Panc1 (cell line): Measurements from ENCODE around the gene KCNQ1. TPM values are rescaled to one million over a fixed set of nuclear protein-coding genes. Genes with fewer than 3 reads are reported as not detected.

ENCODE experiments used
- ATAC-seq: fragments of 200-7000 bp; cut with Tn5 transposase; 2 replicates; pipeline ENCODE4 v1.9.1; 2020; ENCODE audit warnings: mild to moderate bottlenecking, moderate library complexity
- BruUV-seq: library from RNA; stranded (reverse); fragments of 400-500 nt; replicated peaks from 2 replicates; lab custom pipeline; 2021; lab: Mats Ljungman, UMichigan
- CTCF ChIA-PET: fragments of 300-600 bp; sonication (Branson Sonifier 250); formaldehyde crosslinking; loops from one replicate; lab custom pipeline; 2022; ENCODE audit warnings: antibody characterized with exemption; lab: Charles Lee
- POLR2A ChIA-PET: fragments of 300-600 bp; sonication (Branson Sonifier 250); formaldehyde crosslinking; loops from one replicate; lab custom pipeline; 2022; ENCODE audit warnings: antibody characterized with exemption; lab: Charles Lee
- DNase-seq: peaks from one replicate; pipeline ENCODE4 v3.0.0-alpha.2; 2010; ENCODE audit warnings: low read depth, low spot score
- H3K27ac ChIP-seq: 2 replicates; pipeline ENCODE4 v1.5.1; 2011; ENCODE audit warnings: mild to moderate bottlenecking, low read length, inconsistent platforms
- H3K27me3 ChIP-seq: fragments of 200-500 bp; sonication (Bioruptor generic); 2 replicates; pipeline ENCODE4 v1.6.0; 2014; ENCODE audit warnings: low read length, inconsistent platforms; ENCODE audit not compliant: control insufficient read depth, insufficient read depth
- H3K36me3 ChIP-seq: fragments of 200-500 bp; sonication (Bioruptor generic); 2 replicates; pipeline ENCODE4 v1.5.1; 2014; ENCODE audit warnings: inconsistent platforms, mild to moderate bottlenecking, low read length, moderate library complexity; ENCODE audit not compliant: control insufficient read depth, insufficient read depth
- H3K4me1 ChIP-seq: 2 replicates; pipeline ENCODE4 v1.5.1; 2011; ENCODE audit warnings: inconsistent platforms, mild to moderate bottlenecking, low read length, moderate library complexity; ENCODE audit not compliant: control insufficient read depth, insufficient read depth
- H3K4me3 ChIP-seq, 2 experiments: 2 replicates each; pipeline ENCODE4 v1.5.1; 2011 to 2012; ENCODE audit warnings: low read depth in 2 of 2, low read length in 2 of 2, mild to moderate bottlenecking in 2 of 2, inconsistent platforms in 1 of 2, moderate library complexity in 1 of 2
- H3K9me3 ChIP-seq: fragments of 200-500 bp; sonication (Bioruptor generic); 2 replicates; pipeline ENCODE4 v1.5.1; 2014; ENCODE audit warnings: low read depth, mild to moderate bottlenecking, inconsistent platforms, low read length, moderate library complexity; ENCODE audit not compliant: control insufficient read depth, insufficient read depth
- POLR2AphosphoS5 ChIP-seq: IDR thresholded peaks from 2 replicates; pipeline ENCODE4 v1.6.1; 2012; ENCODE audit warnings: mild to moderate bottlenecking, low read depth, low read length, moderate library complexity
- SIN3A ChIP-seq: IDR thresholded peaks from 2 replicates; pipeline ENCODE4 v1.6.1; 2012; ENCODE audit warnings: low read depth, mild to moderate bottlenecking, low read length, moderate library complexity, borderline replicate concordance; ENCODE audit not compliant: insufficient read depth
- TCF7L2 ChIP-seq: IDR thresholded peaks from 2 replicates; pipeline ENCODE4 v1.6.1; 2011; ENCODE audit warnings: mild to moderate bottlenecking, low read depth, low read length, inconsistent platforms
- in situ Hi-C: cut with HindIII; loops from 2 replicates; pipeline ENCODE4 v1.10.0; 2016; ENCODE audit warnings: low sequenced_read_pairs, low pct_unique_long_range_greater_than_20kb
- intact Hi-C: fragments of 100-400 bp; cut with micrococcal nuclease; formaldehyde crosslinking; loops from one replicate; pipeline ENCODE4 v1.10.0; 2022; ENCODE audit not compliant: unreplicated experiment
- total RNA-seq: library from RNA; stranded (reverse); gene quantifications from one replicate; pipeline ENCODE4 v1.2.1, GENCODE V29; 2021; ENCODE audit not compliant: unreplicated experiment
- TF ChIP-seq, protein P1 (sequence below), 2 experiments: IDR thresholded peaks; 2 replicates each; pipeline ENCODE4 v1.6.1; 2011 to 2012; ENCODE audit warnings: low read depth in 2 of 2, control low read depth in 1 of 2, low read length in 1 of 2, mild to moderate bottlenecking in 1 of 2, moderate library complexity in 1 of 2; ENCODE audit not compliant: insufficient read depth in 1 of 2
- TF ChIP-seq, protein P2 (sequence below): fragments of 450-650 bp; IDR thresholded peaks from 2 replicates; pipeline ENCODE4 v1.5.1; 2017; ENCODE audit warnings: mild to moderate bottlenecking

Gene KCNQ1
- total RNA-seq, 1 experiment from 2014 or later = 1.0 TPM

DNA sequence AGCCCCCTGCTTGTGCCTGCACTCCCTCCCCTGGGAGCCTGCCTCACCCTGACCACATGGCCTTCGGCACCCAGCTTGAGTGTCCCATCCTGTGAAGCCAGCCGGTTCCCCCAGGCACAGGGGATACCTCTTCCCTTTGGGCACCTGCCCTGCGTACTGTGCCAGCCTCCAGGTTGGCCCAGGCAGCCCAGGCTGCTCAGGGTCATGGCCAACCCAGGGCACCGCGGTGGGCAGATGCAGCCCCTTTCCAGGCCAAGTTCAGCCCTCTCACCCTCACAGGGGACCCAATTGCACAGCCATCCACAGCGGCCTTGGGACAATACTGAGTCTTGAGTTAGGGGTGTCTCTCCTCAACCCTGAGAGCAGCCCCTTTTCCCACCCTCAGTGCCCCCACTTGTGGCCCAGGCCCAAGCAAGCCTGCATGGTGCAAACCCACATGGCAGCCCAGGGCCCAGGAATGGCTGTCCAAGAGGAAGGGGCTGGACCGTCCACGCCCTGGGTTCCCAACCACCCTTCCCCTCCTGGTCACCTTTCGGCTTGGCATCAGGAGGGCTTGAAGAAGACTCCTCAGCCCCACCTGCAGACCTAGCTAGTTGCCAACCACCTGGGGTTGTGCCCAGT, 353.0 kb downstream of the KCNQ1 start:
- no peak overlapping the region for H3K27ac ChIP-seq
- H3K9me3 ChIP-seq = no peaks in the 10 kb centered on the region
- no peak for DNase-seq
- no peak overlapping the region for H3K4me3 ChIP-seq
- POLR2A ChIA-PET = no interaction called here
- in situ Hi-C loops = no loop called here
- ATAC-seq = no peak
- H3K27me3 ChIP-seq = no peaks in the 10 kb centered on the region
- TF ChIP-seq TCF7L2 (no peak), SIN3A (no peak), POLR2AphosphoS5 (no peak)
- TF ChIP-seq, protein P1, sequence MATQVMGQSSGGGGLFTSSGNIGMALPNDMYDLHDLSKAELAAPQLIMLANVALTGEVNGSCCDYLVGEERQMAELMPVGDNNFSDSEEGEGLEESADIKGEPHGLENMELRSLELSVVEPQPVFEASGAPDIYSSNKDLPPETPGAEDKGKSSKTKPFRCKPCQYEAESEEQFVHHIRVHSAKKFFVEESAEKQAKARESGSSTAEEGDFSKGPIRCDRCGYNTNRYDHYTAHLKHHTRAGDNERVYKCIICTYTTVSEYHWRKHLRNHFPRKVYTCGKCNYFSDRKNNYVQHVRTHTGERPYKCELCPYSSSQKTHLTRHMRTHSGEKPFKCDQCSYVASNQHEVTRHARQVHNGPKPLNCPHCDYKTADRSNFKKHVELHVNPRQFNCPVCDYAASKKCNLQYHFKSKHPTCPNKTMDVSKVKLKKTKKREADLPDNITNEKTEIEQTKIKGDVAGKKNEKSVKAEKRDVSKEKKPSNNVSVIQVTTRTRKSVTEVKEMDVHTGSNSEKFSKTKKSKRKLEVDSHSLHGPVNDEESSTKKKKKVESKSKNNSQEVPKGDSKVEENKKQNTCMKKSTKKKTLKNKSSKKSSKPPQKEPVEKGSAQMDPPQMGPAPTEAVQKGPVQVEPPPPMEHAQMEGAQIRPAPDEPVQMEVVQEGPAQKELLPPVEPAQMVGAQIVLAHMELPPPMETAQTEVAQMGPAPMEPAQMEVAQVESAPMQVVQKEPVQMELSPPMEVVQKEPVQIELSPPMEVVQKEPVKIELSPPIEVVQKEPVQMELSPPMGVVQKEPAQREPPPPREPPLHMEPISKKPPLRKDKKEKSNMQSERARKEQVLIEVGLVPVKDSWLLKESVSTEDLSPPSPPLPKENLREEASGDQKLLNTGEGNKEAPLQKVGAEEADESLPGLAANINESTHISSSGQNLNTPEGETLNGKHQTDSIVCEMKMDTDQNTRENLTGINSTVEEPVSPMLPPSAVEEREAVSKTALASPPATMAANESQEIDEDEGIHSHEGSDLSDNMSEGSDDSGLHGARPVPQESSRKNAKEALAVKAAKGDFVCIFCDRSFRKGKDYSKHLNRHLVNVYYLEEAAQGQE (IDR thresholded peaks at IDR 0.05; ENCODE audit: insufficient read depth in 1 of 2, low read depth in 2 of 2, low read length in 1 of 2) = no peak
- TF ChIP-seq, protein P2, sequence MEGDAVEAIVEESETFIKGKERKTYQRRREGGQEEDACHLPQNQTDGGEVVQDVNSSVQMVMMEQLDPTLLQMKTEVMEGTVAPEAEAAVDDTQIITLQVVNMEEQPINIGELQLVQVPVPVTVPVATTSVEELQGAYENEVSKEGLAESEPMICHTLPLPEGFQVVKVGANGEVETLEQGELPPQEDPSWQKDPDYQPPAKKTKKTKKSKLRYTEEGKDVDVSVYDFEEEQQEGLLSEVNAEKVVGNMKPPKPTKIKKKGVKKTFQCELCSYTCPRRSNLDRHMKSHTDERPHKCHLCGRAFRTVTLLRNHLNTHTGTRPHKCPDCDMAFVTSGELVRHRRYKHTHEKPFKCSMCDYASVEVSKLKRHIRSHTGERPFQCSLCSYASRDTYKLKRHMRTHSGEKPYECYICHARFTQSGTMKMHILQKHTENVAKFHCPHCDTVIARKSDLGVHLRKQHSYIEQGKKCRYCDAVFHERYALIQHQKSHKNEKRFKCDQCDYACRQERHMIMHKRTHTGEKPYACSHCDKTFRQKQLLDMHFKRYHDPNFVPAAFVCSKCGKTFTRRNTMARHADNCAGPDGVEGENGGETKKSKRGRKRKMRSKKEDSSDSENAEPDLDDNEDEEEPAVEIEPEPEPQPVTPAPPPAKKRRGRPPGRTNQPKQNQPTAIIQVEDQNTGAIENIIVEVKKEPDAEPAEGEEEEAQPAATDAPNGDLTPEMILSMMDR = no peak
- no peaks in the 10 kb centered on the region for H3K36me3 ChIP-seq
- intact Hi-C loops = no loop called here
- CTCF ChIA-PET = no interaction called here
- H3K4me1 ChIP-seq = no peaks in the 10 kb centered on the region
- BruUV-seq = no TSS peak

DNA sequence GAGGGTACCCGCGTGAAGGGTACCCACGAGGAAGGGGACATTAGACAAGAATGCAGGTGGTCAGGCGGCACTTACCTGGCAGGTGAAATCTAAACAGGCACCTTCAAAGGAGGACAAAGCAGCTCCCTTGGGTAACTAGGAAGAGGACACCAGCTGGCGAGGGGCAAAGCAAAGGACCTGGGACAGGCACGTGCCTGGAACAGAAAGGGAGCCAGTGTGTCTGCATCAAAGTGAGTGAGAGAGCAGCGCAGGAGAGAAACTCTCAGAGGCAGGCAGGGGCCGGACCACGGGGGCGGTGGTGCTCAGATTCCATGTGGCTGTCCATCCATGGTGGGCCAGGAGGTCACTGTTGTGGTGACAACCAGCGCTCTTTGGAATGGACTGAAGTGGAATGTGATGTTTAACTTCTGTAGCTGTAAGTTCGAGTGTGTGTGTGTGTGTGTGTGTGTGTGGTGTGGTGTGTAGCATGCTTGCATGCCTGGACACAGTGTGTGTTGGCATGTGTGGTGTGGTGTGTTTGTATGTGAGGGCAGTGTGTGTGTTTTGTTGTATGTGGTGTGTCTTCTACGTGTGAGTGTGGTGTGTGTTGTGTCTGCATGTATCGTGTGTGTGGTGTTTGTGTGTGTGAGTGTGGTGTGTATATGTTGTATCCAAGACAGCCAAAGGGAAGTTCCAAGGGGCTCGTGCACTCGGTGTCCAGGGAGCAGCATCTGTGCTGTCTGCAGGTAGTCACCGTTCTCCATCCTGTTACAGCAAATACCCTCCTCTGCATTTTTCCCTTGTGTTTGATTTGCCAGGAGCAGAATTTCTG, 354.3 kb downstream of the KCNQ1 start:
- in situ Hi-C loops (no loop called here), intact Hi-C loops (no loop called here)
- TF ChIP-seq TCF7L2 (no peak), SIN3A (no peak)
- TF ChIP-seq, protein P2 = no peak
- no peak overlapping the region for H3K27ac ChIP-seq
- DNase-seq (no peak), ATAC-seq (no peak)
- no peaks in the 10 kb centered on the region for H3K9me3 ChIP-seq
- H3K4me3 ChIP-seq = no peak overlapping the region
- BruUV-seq = no TSS peak
- ChIA-PET CTCF (no interaction called here), POLR2A (no interaction called here)
- no peaks in the 10 kb centered on the region for H3K36me3 ChIP-seq
- no peaks in the 10 kb centered on the region for H3K4me1 ChIP-seq
- H3K27me3 ChIP-seq = no peaks in the 10 kb centered on the region
